Measurements from ENCODE around the gene WDPCP.
"Not testable (repeated sequence)": the region's sequence is repeated elsewhere in the genome, so short reads cannot be mapped to it uniquely, and the experiment has no call there.

The WDPCP gene

GRCh38 chr2:63610525-63610924 lies 22.2 kb upstream of the WDPCP start:
- peaks cover 22% of the 10 kb centered on the region for H3K36me3 Mint-ChIP-seq (ENCODE audit: low read depth)

GRCh38 chr2:63608865-63609264 lies 20.6 kb upstream of the WDPCP start:
- not testable (repeated sequence) for H3K27ac Mint-ChIP-seq

More at GRCh38 chr2:63610525-63610924, 22.2 kb upstream of the WDPCP start:
- Mint-ChIP-seq H3K4me3 (no peak overlapping the region), H3K27me3 (no peaks in the 10 kb centered on the region), H3K9me3 (no peaks in the 10 kb centered on the region), H3K27ac (no peak overlapping the region), H3K4me1 (ENCODE audit: low read depth) (no peaks in the 10 kb centered on the region)
- intact Hi-C loops (cut with micrococcal nuclease): no loop called here

GRCh38 chr2:63604666-63605065 lies 16.4 kb upstream of the WDPCP start:
- Mint-ChIP-seq H3K27ac (no peak overlapping the region), H3K4me3 (no peak overlapping the region), H3K27me3 (no peaks in the 10 kb centered on the region), H3K36me3 (ENCODE audit: low read depth) (peaks cover 75% of the 10 kb centered on the region), H3K9me3 (no peaks in the 10 kb centered on the region), H3K4me1 (ENCODE audit: low read depth) (peaks cover 4% of the 10 kb centered on the region)
- intact Hi-C loops (cut with micrococcal nuclease): no loop called here

More at GRCh38 chr2:63608865-63609264, 20.6 kb upstream of the WDPCP start:
- H3K27me3 Mint-ChIP-seq; H3K9me3 Mint-ChIP-seq; H3K4me1 Mint-ChIP-seq (ENCODE audit: low read depth); intact Hi-C loops (cut with micrococcal nuclease); H3K4me3 Mint-ChIP-seq: not testable (repeated sequence)
- H3K36me3 Mint-ChIP-seq (ENCODE audit: low read depth): peaks cover 36% of the 10 kb centered on the region

GRCh38 chr2:63600881-63601460 lies 12.7 kb upstream of the WDPCP start:
- Mint-ChIP-seq H3K36me3 (ENCODE audit: low read depth) (peaks cover 78% of the 10 kb centered on the region), H3K4me3 (no peak overlapping the region), H3K27ac (peak overlapping the region; percentile 30), H3K27me3 (no peaks in the 10 kb centered on the region), H3K9me3 (no peaks in the 10 kb centered on the region), H3K4me1 (ENCODE audit: low read depth) (peaks cover 11% of the 10 kb centered on the region)
- intact Hi-C loops (cut with micrococcal nuclease): no loop called here

GRCh38 chr2:63598981-63599380 lies 10.7 kb upstream of the WDPCP start:
- Mint-ChIP-seq H3K27ac (no peak overlapping the region), H3K27me3 (no peaks in the 10 kb centered on the region), H3K36me3 (ENCODE audit: low read depth) (peaks cover 77% of the 10 kb centered on the region), H3K4me3 (no peak overlapping the region), H3K4me1 (ENCODE audit: low read depth) (peaks cover 27% of the 10 kb centered on the region), H3K9me3 (no peaks in the 10 kb centered on the region)
- intact Hi-C loops (cut with micrococcal nuclease): no loop called here

- no peaks in the 10 kb centered on the region for H3K9me3 Mint-ChIP-seq
- intact Hi-C loops (cut with micrococcal nuclease): loop anchor here (1.0 kb wide), 1 partner anchor 8 kb away; the partner anchor contains the start of genes MDH1 and WDPCP
- H3K27me3 Mint-ChIP-seq: no peaks in the 10 kb centered on the region
- H3K4me1 Mint-ChIP-seq (ENCODE audit: low read depth): peaks cover 40% of the 10 kb centered on the region
- H3K27ac Mint-ChIP-seq: peak overlapping the region; percentile 65
- H3K36me3 Mint-ChIP-seq (ENCODE audit: low read depth): peaks cover 72% of the 10 kb centered on the region
- H3K4me3 Mint-ChIP-seq: no peak overlapping the region
Measured at GRCh38 chr2:63596401-63596883, 8.2 kb upstream of the WDPCP start.

GRCh38 chr2:63594660-63595059 lies 6.4 kb upstream of the WDPCP start:
- Mint-ChIP-seq H3K9me3 (no peaks in the 10 kb centered on the region), H3K4me1 (ENCODE audit: low read depth) (peaks cover 54% of the 10 kb centered on the region), H3K4me3 (no peak overlapping the region), H3K27me3 (no peaks in the 10 kb centered on the region), H3K36me3 (ENCODE audit: low read depth) (peaks cover 59% of the 10 kb centered on the region), H3K27ac (no peak overlapping the region)
- intact Hi-C loops (cut with micrococcal nuclease): no loop called here

- Mint-ChIP-seq H3K4me1 (ENCODE audit: low read depth) (peaks cover 64% of the 10 kb centered on the region), H3K27ac (peak overlapping the region; percentile 97), H3K9me3 (no peaks in the 10 kb centered on the region), H3K27me3 (no peaks in the 10 kb centered on the region), H3K36me3 (ENCODE audit: low read depth) (peaks cover 54% of the 10 kb centered on the region), H3K4me3 (no peak overlapping the region)
- intact Hi-C loops (cut with micrococcal nuclease): no loop called here
Measured at GRCh38 chr2:63591566-63592175, 3.4 kb upstream of the WDPCP start.

GRCh38 chr2:63590626-63591408 lies 2.5 kb upstream of the WDPCP start:
- Mint-ChIP-seq H3K4me3 (peak overlapping the region; percentile 26), H3K36me3 (ENCODE audit: low read depth) (peaks cover 54% of the 10 kb centered on the region), H3K4me1 (ENCODE audit: low read depth) (peaks cover 60% of the 10 kb centered on the region), H3K27ac (peak overlapping the region; percentile 97), H3K9me3 (no peaks in the 10 kb centered on the region), H3K27me3 (no peaks in the 10 kb centered on the region)
- intact Hi-C loops (cut with micrococcal nuclease): no loop called here

GRCh38 chr2:63589148-63589958 lies 1.1 kb upstream of the WDPCP start:
- no peaks in the 10 kb centered on the region for H3K9me3 Mint-ChIP-seq
- peak overlapping the region; percentile 97 for H3K27ac Mint-ChIP-seq
- no peaks in the 10 kb centered on the region for H3K27me3 Mint-ChIP-seq
- intact Hi-C loops (cut with micrococcal nuclease): loop anchor here (2.0 to 10.0 kb wide), 3 partner anchors 251 to 885 kb away; partner anchors contain the start of genes EHBP1 and UGP2
- peaks cover 50% of the 10 kb centered on the region for H3K4me1 Mint-ChIP-seq (ENCODE audit: low read depth)
- H3K4me3 Mint-ChIP-seq: peak overlapping the region; percentile 99
- H3K36me3 Mint-ChIP-seq (ENCODE audit: low read depth): peaks cover 41% of the 10 kb centered on the region

- peaks cover 27% of the 10 kb centered on the region for H3K36me3 Mint-ChIP-seq (ENCODE audit: low read depth)
- H3K27me3 Mint-ChIP-seq: no peaks in the 10 kb centered on the region
- H3K4me3 Mint-ChIP-seq: peak overlapping the region; percentile 99
- intact Hi-C loops (cut with micrococcal nuclease): loop anchor here (1.0 to 10.0 kb wide), 5 partner anchors 8 to 883 kb away; partner anchors contain the start of genes EHBP1 and UGP2
- peaks cover 6% of the 10 kb centered on the region for H3K9me3 Mint-ChIP-seq
- H3K4me1 Mint-ChIP-seq (ENCODE audit: low read depth): peaks cover 41% of the 10 kb centered on the region
- H3K27ac Mint-ChIP-seq: peak overlapping the region; percentile 97
Measured at GRCh38 chr2:63587814-63588384, 378 bp downstream of the WDPCP start.

- H3K4me1 Mint-ChIP-seq (ENCODE audit: low read depth): peaks cover 38% of the 10 kb centered on the region
- H3K36me3 Mint-ChIP-seq (ENCODE audit: low read depth): peaks cover under 1% of the 10 kb centered on the region
- H3K9me3 Mint-ChIP-seq: peaks cover 7% of the 10 kb centered on the region
- intact Hi-C loops (cut with micrococcal nuclease): loop anchor here (10.0 kb wide), 1 partner anchor 878 kb away; the partner anchor contains the start of gene EHBP1
- H3K4me3 Mint-ChIP-seq: no peak overlapping the region
- H3K27me3 Mint-ChIP-seq: no peaks in the 10 kb centered on the region
- H3K27ac Mint-ChIP-seq: peak overlapping the region; percentile 56
Measured at GRCh38 chr2:63582873-63583272, 5.4 kb downstream of the WDPCP start.
